Breast epithelium (tissue), 3 donors: ENCODE data around the gene BRMS1L.

ENCODE experiments used
- CTCF ChIP-seq, 3 donors: fragments of 450-650 bp; IDR thresholded peaks; one replicate each; pipeline ENCODE4 v1.5.1; 2016 to 2017; ENCODE audit warnings: antibody characterized with exemption in 3 of 3, mild to moderate bottlenecking in 3 of 3, moderate library complexity in 3 of 3
- POLR2AphosphoS5 ChIP-seq, 3 donors: sonication (generic); formaldehyde crosslinking; IDR thresholded peaks; one replicate each; pipeline ENCODE4 v1.6.1; 2017; ENCODE audit warnings: antibody characterized with exemption in 3 of 3

- TF ChIP-seq POLR2AphosphoS5 (IDR thresholded peaks at IDR 0.05) (no peak), CTCF (IDR thresholded peaks at IDR 0.05) (no peak)
Measured at GRCh38 chr14:35879151-35879648, 53.1 kb downstream of the BRMS1L start.
